A673 (cell line): ENCODE results near the gene PAK1. TPM values are rescaled to one million over a fixed set of nuclear protein-coding genes. Genes with fewer than 3 reads are reported as not detected.

Experiments
- BruUV-seq: library from RNA; stranded (reverse); fragments of 400-500 nt; replicated peaks from 2 replicates; lab custom pipeline; 2021; lab: Mats Ljungman, UMichigan
- CTCF ChIA-PET: fragments of 300-600 bp; sonication (Branson Sonifier 250); formaldehyde crosslinking; loops from one replicate; lab custom pipeline; 2022; ENCODE audit warnings: antibody characterized with exemption; lab: Charles Lee
- POLR2A ChIA-PET: fragments of 300-600 bp; sonication (Branson Sonifier 250); formaldehyde crosslinking; loops from one replicate; lab custom pipeline; 2022; ENCODE audit warnings: antibody characterized with exemption; ENCODE audit not compliant: low non-redundant PET; lab: Charles Lee
- DNase-seq: peaks from one replicate; pipeline ENCODE4 v3.0.0-alpha.2; 2015; ENCODE audit warnings: low spot score
- H3K27ac ChIP-seq: fragments of 200-600 bp; sonication (generic); 2 replicates; pipeline ENCODE4 v1.5.1; 2016; ENCODE audit warnings: mixed run types, low read depth, mild to moderate bottlenecking, mixed read lengths, antibody characterized with exemption, low read length; ENCODE audit not compliant: poor library complexity, severe bottlenecking
- H3K27me3 ChIP-seq: fragments of 200-600 bp; sonication (generic); replicated peaks from 2 replicates; pipeline ENCODE4 v1.6.1; 2017; ENCODE audit warnings: mixed run types, low read depth, mild to moderate bottlenecking, mixed read lengths, antibody characterized with exemption, low read length; ENCODE audit not compliant: insufficient read depth, poor library complexity
- H3K36me3 ChIP-seq: fragments of 200-600 bp; sonication (generic); 2 replicates; pipeline ENCODE4 v1.6.1; 2016; ENCODE audit warnings: mixed run types, mild to moderate bottlenecking, mixed read lengths, antibody characterized with exemption, low read length; ENCODE audit not compliant: insufficient read depth, poor library complexity, severe bottlenecking
- H3K4me1 ChIP-seq: fragments of 200-600 bp; sonication (generic); 2 replicates; pipeline ENCODE4 v1.6.1; 2017; ENCODE audit warnings: mixed run types, mild to moderate bottlenecking, mixed read lengths, antibody characterized with exemption, low read length; ENCODE audit not compliant: insufficient read depth, poor library complexity, severe bottlenecking
- H3K4me3 ChIP-seq: fragments of 200-600 bp; sonication (generic); 2 replicates; pipeline ENCODE4 v1.5.1; 2016; ENCODE audit warnings: low read depth, mixed run types, mild to moderate bottlenecking, mixed read lengths, low read length; ENCODE audit not compliant: poor library complexity, severe bottlenecking
- H3K9me3 ChIP-seq: fragments of 200-600 bp; sonication (generic); 2 replicates; pipeline ENCODE4 v1.6.1; 2016; ENCODE audit warnings: mixed run types, low read depth, mild to moderate bottlenecking, mixed read lengths, antibody characterized with exemption, low read length; ENCODE audit not compliant: poor library complexity, severe bottlenecking
- CTCF ChIP-seq: fragments of 300-800, 200-600 bp; sonication (generic); conservative IDR thresholded peaks from 2 replicates; pipeline ENCODE4 v1.5.1; 2017; ENCODE audit warnings: low read depth, mild to moderate bottlenecking, antibody characterized with exemption, low read length, moderate library complexity, mixed read lengths
- EZH2 ChIP-seq: fragments of 200-600 bp; sonication (generic); IDR thresholded peaks from 2 replicates; pipeline ENCODE4 v1.6.1; 2017; ENCODE audit warnings: borderline replicate concordance, low read depth, mild to moderate bottlenecking, mixed read lengths, antibody characterized with exemption, low read length; ENCODE audit not compliant: poor library complexity, severe bottlenecking
- intact Hi-C: fragments of 100-400 bp; cut with micrococcal nuclease; formaldehyde crosslinking; loops from one replicate; pipeline ENCODE4 v1.10.0; 2022; ENCODE audit not compliant: unreplicated experiment
- total RNA-seq: library from RNA; stranded (reverse); gene quantifications from 2 replicates; pipeline ENCODE4 v1.2.3, GENCODE V29; 2021

The PAK1 gene
- total RNA-seq, 1 experiment from 2014 or later, result 44.2 TPM

- no peaks in the 10 kb centered on the region for H3K9me3 ChIP-seq
- no TSS peak for BruUV-seq
- ChIA-PET CTCF (no interaction called here), POLR2A (no interaction called here)
- H3K4me1 ChIP-seq, result no peaks in the 10 kb centered on the region
- H3K27ac ChIP-seq, result no peak overlapping the region
- no peak for TF ChIP-seq CTCF
- TF ChIP-seq EZH2, result no peak
- no peak for DNase-seq
- H3K36me3 ChIP-seq, result no peaks in the 10 kb centered on the region
- intact Hi-C loops, result no loop called here
- no peaks in the 10 kb centered on the region for H3K27me3 ChIP-seq
- no peak overlapping the region for H3K4me3 ChIP-seq
Measured at GRCh38 chr11:77442394-77443053, 31.4 kb downstream of the PAK1 start.

GRCh38 chr11:77441426-77441825 lies 32.5 kb downstream of the PAK1 start:
- no peaks in the 10 kb centered on the region for H3K4me1 ChIP-seq
- H3K27ac ChIP-seq, result no peak overlapping the region
- intact Hi-C loops, result no loop called here
- POLR2A ChIA-PET, result no interaction called here
- no peak overlapping the region for H3K4me3 ChIP-seq
- CTCF ChIA-PET, result no interaction called here
- H3K27me3 ChIP-seq, result no peaks in the 10 kb centered on the region
- BruUV-seq, result no TSS peak
- no peak for TF ChIP-seq CTCF
- TF ChIP-seq EZH2, result no peak
- H3K36me3 ChIP-seq, result no peaks in the 10 kb centered on the region
- DNase-seq, result no peak
- no peaks in the 10 kb centered on the region for H3K9me3 ChIP-seq

GRCh38 chr11:77440678-77441077 lies 33.2 kb downstream of the PAK1 start:
- intact Hi-C loops, result no loop called here
- TF ChIP-seq EZH2 (no peak), CTCF (no peak)
- ChIA-PET POLR2A (no interaction called here), CTCF (no interaction called here)
- Histone ChIP-seq H3K9me3 (no peaks in the 10 kb centered on the region), H3K36me3 (no peaks in the 10 kb centered on the region), H3K4me3 (no peak overlapping the region), H3K4me1 (no peaks in the 10 kb centered on the region), H3K27ac (no peak overlapping the region), H3K27me3 (no peaks in the 10 kb centered on the region)
- BruUV-seq, result no TSS peak
- DNase-seq, result no peak
